Adrenal gland (tissue), 19 donors: ENCODE measurements around the gene NEXMIF. TPM values are rescaled to one million over a fixed set of nuclear protein-coding genes. Genes with fewer than 3 reads are reported as not detected.
"Not testable (repeated sequence)": the region's sequence is repeated elsewhere in the genome, so short reads cannot be mapped to it uniquely, and the experiment has no call there.

Source experiments
- DNase-seq, 7 donors: peaks; one replicate each; pipeline ENCODE4 v3.0.0-alpha.2; 2019 to 2020
- H3K27ac ChIP-seq, 5 donors: fragments of 200-600 bp; sonication (generic) in 4 of 5; 1 replicate in 3 of 5; 2 replicates in 2 of 5; pipeline versions ENCODE4 v1.5.1 to v1.8.0; 2016 to 2020; ENCODE audit warnings: mild to moderate bottlenecking in 1 of 5
- H3K27me3 ChIP-seq: fragments of 200-600 bp; 2 replicates; pipeline ENCODE4 v1.8.0; 2021
- H3K36me3 ChIP-seq, 2 donors: fragments of 200-600 bp; replicated peaks in 1 of 2; 1 replicate in 1 of 2; 2 replicates in 1 of 2; pipeline versions ENCODE4 v1.5.1 to v1.8.0; 2018 to 2022
- H3K4me1 ChIP-seq, 2 donors: fragments of 200-600 bp; replicated peaks in 1 of 2; 1 replicate in 1 of 2; 2 replicates in 1 of 2; pipeline versions ENCODE4 v1.5.1 to v1.8.0; 2018 to 2021
- H3K4me3 ChIP-seq, 4 donors: fragments of 200-600 bp; sonication (generic) in 3 of 4; one replicate each; pipeline ENCODE4 v1.5.1; 2016 to 2018
- H3K9me3 ChIP-seq, 3 donors: fragments of 200-600 bp; sonication (generic) in 1 of 3; replicated peaks in 1 of 3; 1 replicate in 2 of 3; 2 replicates in 1 of 3; pipeline versions ENCODE4 v1.5.1 to v1.8.0; 2016 to 2021
- CTCF ChIP-seq, 6 experiments: fragments of 450-650 bp in 4 of 6; fragments of 200-600 bp in 2 of 6; sonication (generic) in 1 of 6; IDR thresholded peaks; 1 replicate in 5 of 6; 2 replicates in 1 of 6; pipeline versions ENCODE4 v1.5.1 to v1.8.0; 2016 to 2021; ENCODE audit warnings: antibody characterized with exemption in 6 of 6, mild to moderate bottlenecking in 2 of 6, moderate library complexity in 1 of 6
- POLR2A ChIP-seq, 2 donors: fragments of 450-650 bp; IDR thresholded peaks; one replicate each; pipeline ENCODE4 v1.6.1; 2017; ENCODE audit warnings: antibody characterized with exemption in 2 of 2, mild to moderate bottlenecking in 2 of 2, moderate library complexity in 1 of 2
- WGBS, 4 donors: extraction: QIAGEN DNeasy Blood & Tissue Kit in 2 of 4; methylation state at CpG; one replicate each; pipeline versions ENCODE4 v1.1.5 to v1.1.7; 2013 to 2017; 5-methylcytosine and 5-hydroxymethylcytosine counted together
- intact Hi-C, 2 donors: fragments of 100-400 bp; cut with DNase I; formaldehyde crosslinking; loops; one replicate each; pipeline versions ENCODE4 v1.14.1 to v1.15.0; 2022 to 2023
- long read RNA-seq, 10 donors: library from polyadenylated mRNA in 3 of 10; unstranded in 2 of 10; stranded (forward) in 1 of 10; transcript quantifications; one replicate each; pipeline ENCODE4 v2.0.0 and lab custom pipeline, GENCODE V29; 2021 to 2026
- polyA plus RNA-seq, 3 donors: library from polyadenylated mRNA; stranded (reverse); fragments of 200-250 nt in 2 of 3; fragments of 350-450 nt in 1 of 3; fragmentation: Illumina TruSeq in 1 of 3; extraction: RNeasy Lipid Tissue Mini Kit (QIAGEN cat#74804) in 1 of 3; gene quantifications; one replicate each; pipeline ENCODE4 v1.2.3, GENCODE V29; 2013 to 2014
- total RNA-seq, 9 donors: library from RNA; depleted of rRNA in 4 of 9; stranded (reverse); fragments of >200 nt in 4 of 9; fragments of 120-200 nt in 1 of 9; fragmentation: NEBNext Ultra II Directional in 1 of 9; extraction: Animal tissue kit (Norgen Biotek cat#: 25700) in 1 of 9; gene quantifications; one replicate each; pipeline versions ENCODE4 v1.1.0 to v1.2.4, GENCODE V29; 2013 to 2023
- donor health status: healthy with polysubstance abuse.
- donor health status: Bipolar disorder and iron deficiency.
- donor health status: DM: yes; HTN: yes; CAD: no.
- donor health status: DM: no; HTN: no; CAD: no.
- donor health status: DM: no; HTN: no; CAD: no.
- donor health status: DM: yes; HTN: yes; CAD: no.

NEXMIF gene
- total RNA-seq (1 to 10 TPM in 8 of 9 donors, under 1 TPM in 1; 0.68 to 3.2 (median 1.8) TPM), polyA plus RNA-seq (1 to 10 TPM in 1 of 3 donors, under 1 TPM in 2; 0.10 to 2.5 (median 0.32) TPM)
- long read RNA-seq, donor 1, result 0 reads
- long read RNA-seq, donor 2, result 0 reads
- long read RNA-seq, donor 3, result 0 reads
- long read RNA-seq, donor 4, result 0 reads
- long read RNA-seq, donor 5, result 0 reads
- long read RNA-seq, donor 6, result 0 reads
- long read RNA-seq, donor 7, result 0 reads
- long read RNA-seq, donor 8, result 0 reads
- long read RNA-seq, donor 9, result 0 reads
- long read RNA-seq, donor 10, full-length matches to known transcripts, result 1 of 1 reads
- long read RNA-seq, donor 10, partial matches to known transcripts, result 0 of 1 reads
- long read RNA-seq, donor 10, other reads (novel, unspliced or antisense), result 0 of 1 reads

GRCh38 chrX:74925225-74926088, at the start of gene NEXMIF:
Gene NEXMIF, minus strand, starts transcription at chrX:74925452.
- peak within 1 kb of the TSS in 2 of 4 donors; percentile 24 to 59 for H3K4me3 ChIP-seq
- DNase-seq, result peak; percentile 25 to 60 (median 30)
- no peaks in the 10 kb centered on the region for H3K36me3 ChIP-seq
- no peaks in the 10 kb centered on the region for H3K9me3 ChIP-seq
- peaks cover 6 to 8% of the 10 kb centered on the region in 2 donors for H3K4me1 ChIP-seq
- TF ChIP-seq POLR2A (IDR thresholded peaks at IDR 0.05), result peak in 1 of 2 donors; percentile 11
- peak in 2 of 6 experiments; percentile 13 to 22 for TF ChIP-seq CTCF (IDR thresholded peaks at IDR 0.05)
- 3 to 40% (median 22%) methylated on average over 25 to 46 of the region's 48 CpGs for WGBS, 4 donors
- intact Hi-C loops, result no loop called here
- H3K27me3 ChIP-seq, result peaks cover 8% of the 10 kb centered on the region
- peak within 1 kb of the TSS in 4 of 5 donors; percentile 8 to 81 (median 54) for H3K27ac ChIP-seq

DNA sequence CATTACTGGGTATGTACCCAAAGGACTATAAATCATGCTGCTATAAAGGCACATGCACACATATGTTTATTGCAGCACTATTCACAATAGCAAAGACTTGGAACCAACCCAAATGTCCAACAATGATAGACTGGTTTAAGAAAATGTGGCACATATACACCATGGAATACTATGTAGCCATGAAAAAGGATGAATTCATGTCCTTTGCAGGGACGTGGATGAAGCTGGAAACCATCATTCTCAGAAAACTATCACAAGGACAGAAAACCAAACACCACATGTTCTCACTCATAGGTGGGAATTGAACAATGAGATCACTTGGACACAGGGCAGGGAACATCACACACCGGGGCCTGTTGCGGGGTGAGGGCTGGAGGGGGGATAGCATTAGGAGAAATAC, 36.7 kb upstream of the NEXMIF start:
- intact Hi-C loops, H3K36me3 ChIP-seq, DNase-seq, H3K4me1 ChIP-seq, H3K27me3 ChIP-seq, H3K27ac ChIP-seq, H3K4me3 ChIP-seq, H3K9me3 ChIP-seq: not testable (repeated sequence)
- 67 to 78% (median 68%) methylated on average over 3 of the region's 3 CpGs for WGBS, 4 donors

DNA sequence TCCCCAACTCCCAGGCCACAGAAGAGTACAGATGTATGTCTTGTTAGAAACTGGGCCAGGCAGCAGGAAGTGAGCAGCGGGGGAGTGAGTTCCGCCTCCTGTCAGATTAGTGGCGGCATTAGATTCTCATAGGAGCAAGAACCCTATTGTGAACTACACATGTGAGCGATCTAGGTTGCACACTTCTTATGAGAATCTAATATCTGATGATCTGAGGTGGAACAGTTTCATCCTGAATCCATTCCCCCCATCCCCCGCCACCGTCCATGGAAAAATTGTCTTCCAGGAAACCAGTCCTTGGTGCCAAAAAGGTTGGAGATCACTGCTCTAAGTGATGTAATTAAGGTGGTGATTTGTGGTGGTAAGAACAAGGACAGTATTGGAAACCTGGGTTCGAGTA, 24.5 kb upstream of the NEXMIF start:
- no peaks in the 10 kb centered on the region for H3K9me3 ChIP-seq
- WGBS, 4 donors, result 67 to 86% (median 75%) methylated on average over 3 to 7 of the region's 7 CpGs

GRCh38 chrX:74940414-74940813, 15.2 kb upstream of the NEXMIF start:
- Histone ChIP-seq H3K27me3 (peaks cover 19% of the 10 kb centered on the region), H3K36me3 (no peaks in the 10 kb centered on the region), H3K4me1 (no peaks in the 10 kb centered on the region), H3K4me3 (no peak overlapping the region), H3K27ac (no peak overlapping the region), H3K9me3 (no peaks in the 10 kb centered on the region)
- WGBS, 4 donors, result 38 to 63% (median 59%) methylated on average over 1 of the region's 1 CpG
- DNase-seq, result no peak
- intact Hi-C loops, result no loop called here
- TF ChIP-seq POLR2A (IDR thresholded peaks at IDR 0.05) (no peak), CTCF (IDR thresholded peaks at IDR 0.05) (no peak)

More for the DNA sequence above, 24.5 kb upstream of the NEXMIF start:
- TF ChIP-seq POLR2A (IDR thresholded peaks at IDR 0.05), result no peak
- no peak for TF ChIP-seq CTCF (IDR thresholded peaks at IDR 0.05)
- no peaks in the 10 kb centered on the region for H3K36me3 ChIP-seq
- no peak overlapping the region for H3K27ac ChIP-seq
- intact Hi-C loops, result no loop called here
- no peak for DNase-seq
- H3K4me3 ChIP-seq, result no peak overlapping the region
- no peaks in the 10 kb centered on the region for H3K4me1 ChIP-seq
- peaks cover 3% of the 10 kb centered on the region for H3K27me3 ChIP-seq
